ENCODE results near the gene SERPINH1.

The SERPINH1 gene

DNA sequence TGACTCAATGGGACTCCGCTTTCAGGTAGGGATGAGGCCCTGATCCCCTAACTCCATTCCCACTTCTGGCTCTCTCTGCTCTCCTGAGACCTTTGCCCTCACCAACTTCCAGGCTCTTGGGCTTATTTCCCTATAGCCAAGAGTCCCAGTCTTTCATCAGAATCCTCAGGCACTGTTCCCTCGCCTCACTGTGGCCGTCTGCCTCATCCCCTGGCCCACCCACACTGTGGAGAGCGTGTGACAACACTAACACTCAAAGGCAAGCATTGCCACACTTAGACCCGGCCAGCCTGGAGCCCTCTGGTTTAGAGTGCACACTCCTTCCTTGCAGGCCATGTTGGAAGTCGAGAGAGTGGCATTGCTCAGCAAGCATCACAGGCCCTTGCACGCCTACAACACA, 27.0 kb downstream of the SERPINH1 start:
- H3K9me3 ChIP-seq (replicated peaks; ENCODE audit: insufficient read depth, low read length) = no peaks in the 10 kb centered on the region
- H2AFZ ChIP-seq (ENCODE audit: low read length) = no peak overlapping the region
- no peaks in the 10 kb centered on the region for H3K9me2 ChIP-seq (replicated peaks; ENCODE audit: insufficient read depth, low read length)
- no peak overlapping the region for H3K9ac ChIP-seq (ENCODE audit: low read length)
- H3F3A ChIP-seq (ENCODE audit: insufficient read depth, low read length) = no peaks in the 10 kb centered on the region
- H3K36me3 ChIP-seq (replicated peaks; ENCODE audit: insufficient read depth, low read length) = no peaks in the 10 kb centered on the region
- H3K27ac ChIP-seq (ENCODE audit: low read length) = no peak overlapping the region
- TF ChIP-seq, protein P1, sequence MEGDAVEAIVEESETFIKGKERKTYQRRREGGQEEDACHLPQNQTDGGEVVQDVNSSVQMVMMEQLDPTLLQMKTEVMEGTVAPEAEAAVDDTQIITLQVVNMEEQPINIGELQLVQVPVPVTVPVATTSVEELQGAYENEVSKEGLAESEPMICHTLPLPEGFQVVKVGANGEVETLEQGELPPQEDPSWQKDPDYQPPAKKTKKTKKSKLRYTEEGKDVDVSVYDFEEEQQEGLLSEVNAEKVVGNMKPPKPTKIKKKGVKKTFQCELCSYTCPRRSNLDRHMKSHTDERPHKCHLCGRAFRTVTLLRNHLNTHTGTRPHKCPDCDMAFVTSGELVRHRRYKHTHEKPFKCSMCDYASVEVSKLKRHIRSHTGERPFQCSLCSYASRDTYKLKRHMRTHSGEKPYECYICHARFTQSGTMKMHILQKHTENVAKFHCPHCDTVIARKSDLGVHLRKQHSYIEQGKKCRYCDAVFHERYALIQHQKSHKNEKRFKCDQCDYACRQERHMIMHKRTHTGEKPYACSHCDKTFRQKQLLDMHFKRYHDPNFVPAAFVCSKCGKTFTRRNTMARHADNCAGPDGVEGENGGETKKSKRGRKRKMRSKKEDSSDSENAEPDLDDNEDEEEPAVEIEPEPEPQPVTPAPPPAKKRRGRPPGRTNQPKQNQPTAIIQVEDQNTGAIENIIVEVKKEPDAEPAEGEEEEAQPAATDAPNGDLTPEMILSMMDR (IDR thresholded peaks at IDR 0.05; ENCODE audit: low read length) = no peak
- TF ChIP-seq EZH2 (optimal IDR thresholded peaks at IDR 0.05; ENCODE audit: low read depth, low read length) = no peak
- no peak for TF ChIP-seq EZH2phosphoT487 (IDR thresholded peaks at IDR 0.05; ENCODE audit: low read length)
- H3K4me3 ChIP-seq (ENCODE audit: low read length) = no peak overlapping the region
- no peak overlapping the region for H3K4me2 ChIP-seq (ENCODE audit: low read depth, low read length)
- DNase-seq = no peak
- no peaks in the 10 kb centered on the region for H4K20me1 ChIP-seq (ENCODE audit: insufficient read depth, low read length)
- H3K27me3 ChIP-seq (replicated peaks; ENCODE audit: insufficient read depth, low read length) = no peaks in the 10 kb centered on the region
- H3K79me2 ChIP-seq (ENCODE audit: low read length) = no peaks in the 10 kb centered on the region
- no peaks in the 10 kb centered on the region for H3K4me1 ChIP-seq (ENCODE audit: low read length)

DNA sequence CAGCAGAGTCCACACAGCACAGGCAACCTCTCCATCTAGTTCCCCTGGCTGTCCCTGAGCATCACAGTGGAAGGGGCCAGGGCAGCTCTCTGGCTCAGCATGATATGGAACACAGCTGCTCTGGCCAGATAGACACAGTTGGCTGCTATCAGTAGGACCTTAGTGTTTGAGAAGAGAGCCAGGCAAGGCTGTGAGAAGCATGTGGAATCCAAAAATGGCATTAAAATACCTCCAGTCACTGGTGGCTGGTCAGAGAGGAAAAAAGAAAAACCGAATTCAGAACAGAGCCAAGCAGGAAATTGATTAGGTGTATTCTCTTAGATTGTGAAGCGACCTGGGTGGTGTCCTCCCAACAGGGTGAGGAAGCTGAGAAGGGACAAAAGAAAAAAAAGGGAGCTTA, 27.9 kb downstream of the SERPINH1 start:
- Histone ChIP-seq H3K36me3 (replicated peaks; ENCODE audit: insufficient read depth, low read length) (no peaks in the 10 kb centered on the region), H3K9ac (ENCODE audit: low read length) (no peak overlapping the region), H3K9me2 (replicated peaks; ENCODE audit: insufficient read depth, low read length) (no peaks in the 10 kb centered on the region), H3K4me2 (ENCODE audit: low read depth, low read length) (no peak overlapping the region), H3K27ac (ENCODE audit: low read length) (no peak overlapping the region), H3F3A (ENCODE audit: insufficient read depth, low read length) (no peaks in the 10 kb centered on the region), H4K20me1 (ENCODE audit: insufficient read depth, low read length) (no peaks in the 10 kb centered on the region), H3K4me1 (ENCODE audit: low read length) (no peaks in the 10 kb centered on the region), H2AFZ (ENCODE audit: low read length) (no peak overlapping the region), H3K4me3 (ENCODE audit: low read length) (no peak overlapping the region), H3K79me2 (ENCODE audit: low read length) (no peaks in the 10 kb centered on the region), H3K9me3 (replicated peaks; ENCODE audit: insufficient read depth, low read length) (no peaks in the 10 kb centered on the region), H3K27me3 (replicated peaks; ENCODE audit: insufficient read depth, low read length) (no peaks in the 10 kb centered on the region)
- DNase-seq = no peak
- TF ChIP-seq, protein P1 (IDR thresholded peaks at IDR 0.05; ENCODE audit: low read length) = no peak
- no peak for TF ChIP-seq EZH2 (optimal IDR thresholded peaks at IDR 0.05; ENCODE audit: low read depth, low read length)
- no peak for TF ChIP-seq EZH2phosphoT487 (IDR thresholded peaks at IDR 0.05; ENCODE audit: low read length)

DNA sequence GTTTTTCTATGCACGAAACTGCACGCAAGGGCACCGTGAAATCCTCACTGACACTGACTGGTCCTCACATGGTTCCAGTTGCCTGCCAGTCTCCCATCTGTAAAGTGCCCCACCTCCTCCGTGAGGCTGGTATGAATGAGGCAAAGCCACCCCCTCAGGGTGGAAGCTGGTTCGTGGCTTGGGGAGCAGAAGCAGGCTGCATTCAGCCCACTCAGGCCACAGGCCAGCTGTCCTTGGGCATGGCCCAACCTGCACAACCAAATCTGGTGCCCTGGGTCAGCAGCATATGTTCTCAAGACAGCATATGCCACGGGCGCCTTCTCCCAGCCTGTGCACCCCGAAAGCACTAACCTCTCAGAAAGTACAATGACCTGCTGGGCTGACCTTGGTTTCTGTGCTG, 29.3 kb downstream of the SERPINH1 start:
- Histone ChIP-seq H4K20me1 (ENCODE audit: insufficient read depth, low read length) (no peaks in the 10 kb centered on the region), H3K9ac (ENCODE audit: low read length) (no peak overlapping the region), H2AFZ (ENCODE audit: low read length) (no peak overlapping the region), H3F3A (ENCODE audit: insufficient read depth, low read length) (no peaks in the 10 kb centered on the region), H3K27me3 (replicated peaks; ENCODE audit: insufficient read depth, low read length) (no peaks in the 10 kb centered on the region), H3K9me2 (replicated peaks; ENCODE audit: insufficient read depth, low read length) (no peaks in the 10 kb centered on the region), H3K79me2 (ENCODE audit: low read length) (no peaks in the 10 kb centered on the region), H3K4me1 (ENCODE audit: low read length) (no peaks in the 10 kb centered on the region), H3K4me2 (ENCODE audit: low read depth, low read length) (no peak overlapping the region), H3K9me3 (replicated peaks; ENCODE audit: insufficient read depth, low read length) (no peaks in the 10 kb centered on the region), H3K4me3 (ENCODE audit: low read length) (no peak overlapping the region), H3K36me3 (replicated peaks; ENCODE audit: insufficient read depth, low read length) (no peaks in the 10 kb centered on the region), H3K27ac (ENCODE audit: low read length) (no peak overlapping the region)
- TF ChIP-seq, protein P1 (IDR thresholded peaks at IDR 0.05; ENCODE audit: low read length) = no peak
- DNase-seq = no peak

Data from MM.1S (cell line).